ENCODE data around the gene TUSC2. TPM values are rescaled to one million over a fixed set of nuclear protein-coding genes. Genes with fewer than 3 reads are reported as not detected.

TUSC2 gene
- total and polyA plus RNA-seq, 9 of the 15 experiments (the other 6 are each of a cell fraction or from before 2014, with no cell fraction given) = 2.8 to 67.5 (median 25.8) TPM

GRCh38 chr3:50327943-50328691 is at the start of gene TUSC2 (continued):
- TF ChIP-seq MNT (conservative IDR thresholded peaks at IDR 0.05) (peak; percentile 74 to 84), ZBED1 (IDR thresholded peaks at IDR 0.05) (no peak), MXI1 (IDR thresholded peaks at IDR 0.05; ENCODE audit: low read depth, low read length) (peak; percentile 37; the same call in 1 of the 2 replicates), SP2 (IDR thresholded peaks at IDR 0.05; ENCODE audit: extremely low read depth, low read depth, low read length, poor library complexity, severe bottlenecking) (peak; percentile 52), PTTG1 (tag; IDR thresholded peaks at IDR 0.05; ENCODE audit: low read depth) (no peak), BMI1 (IDR thresholded peaks at IDR 0.05; ENCODE audit: low read length) (no peak), CCNT2 (IDR thresholded peaks at IDR 0.05; ENCODE audit: borderline replicate concordance, extremely low read depth, insufficient read length, low read depth, low read length) (peak; percentile 26), MCM5 (IDR thresholded peaks at IDR 0.05; ENCODE audit: low read depth) (no peak)
